H9 (cell line): ENCODE data around the gene TMEM108. TPM values are rescaled to one million over a fixed set of nuclear protein-coding genes. Genes with fewer than 3 reads are reported as not detected.

Experiments used
- DNase-seq: peaks from one replicate; pipeline ENCODE4 v3.0.0-alpha.2; 2017
- H2AFZ ChIP-seq: one replicate; pipeline ENCODE4 v1.6.1; 2013; ENCODE audit warnings: mild to moderate bottlenecking, low read length, control low read depth, moderate library complexity
- H2AK5ac ChIP-seq: 2 replicates; pipeline ENCODE4 v1.6.1; 2013; ENCODE audit warnings: low read length, control low read depth, mixed read lengths; ENCODE audit not compliant: insufficient read length
- H2BK120ac ChIP-seq: one replicate; pipeline ENCODE4 v1.6.1; 2013; ENCODE audit warnings: low read depth, mild to moderate bottlenecking, low read length, control low read depth, inconsistent platforms; ENCODE audit not compliant: poor library complexity, severe bottlenecking
- H2BK12ac ChIP-seq: 2 replicates; pipeline ENCODE4 v1.6.1; 2013; ENCODE audit warnings: low read length, control low read depth, mixed read lengths, low read depth; ENCODE audit not compliant: insufficient read length
- H2BK15ac ChIP-seq: 2 replicates; pipeline ENCODE4 v1.6.1; 2013; ENCODE audit warnings: low read depth, low read length, control low read depth
- H2BK20ac ChIP-seq: one replicate; pipeline ENCODE4 v1.6.1; 2013; ENCODE audit warnings: low read depth, mild to moderate bottlenecking, low read length, control low read depth, inconsistent platforms; ENCODE audit not compliant: poor library complexity, severe bottlenecking
- H2BK5ac ChIP-seq: 2 replicates; pipeline ENCODE4 v1.6.1; 2013; ENCODE audit warnings: low read length, control low read depth, mixed read lengths; ENCODE audit not compliant: insufficient read length
- H3K14ac ChIP-seq: 2 replicates; pipeline ENCODE4 v1.6.1; 2013; ENCODE audit warnings: low read length, control low read depth; ENCODE audit not compliant: insufficient read depth
- H3K18ac ChIP-seq: 2 replicates; pipeline ENCODE4 v1.6.1; 2013; ENCODE audit warnings: low read depth, mild to moderate bottlenecking, mixed read lengths, low read length, control low read depth; ENCODE audit not compliant: insufficient read length
- H3K23ac ChIP-seq: 2 replicates; pipeline ENCODE4 v1.6.1; 2013; ENCODE audit warnings: low read length, control low read depth, mixed read lengths, low read depth; ENCODE audit not compliant: insufficient read length
- H3K23me2 ChIP-seq: 2 replicates; pipeline ENCODE4 v1.6.1; 2013; ENCODE audit warnings: low read depth, mild to moderate bottlenecking, mixed read lengths, low read length, control low read depth; ENCODE audit not compliant: insufficient read length, poor library complexity, severe bottlenecking
- H3K27ac ChIP-seq: 2 replicates; pipeline ENCODE4 v1.5.1; 2013; ENCODE audit warnings: low read length, control low read depth, mixed read lengths, low read depth; ENCODE audit not compliant: insufficient read length
- H3K27me3 ChIP-seq: 2 replicates; pipeline ENCODE4 v1.6.1; 2013; ENCODE audit warnings: low read length, control low read depth, inconsistent platforms; ENCODE audit not compliant: insufficient read depth
- H3K4ac ChIP-seq: 2 replicates; pipeline ENCODE4 v1.6.1; 2013; ENCODE audit warnings: low read depth, mild to moderate bottlenecking, control low read depth, inconsistent platforms, low read length, moderate library complexity
- H3K4me1 ChIP-seq: 2 replicates; pipeline ENCODE4 v1.6.1; 2013; ENCODE audit warnings: low read length, control low read depth, inconsistent platforms; ENCODE audit not compliant: insufficient read depth
- H3K4me2 ChIP-seq: 2 replicates; pipeline ENCODE4 v1.6.1; 2013; ENCODE audit warnings: low read length, control low read depth, mixed read lengths; ENCODE audit not compliant: insufficient read length, insufficient read depth
- H3K56ac ChIP-seq: 2 replicates; pipeline ENCODE4 v1.6.1; 2013; ENCODE audit warnings: low read depth, mild to moderate bottlenecking, mixed read lengths, low read length, control low read depth; ENCODE audit not compliant: insufficient read length
- H3K79me1 ChIP-seq: 2 replicates; pipeline ENCODE4 v1.6.1; 2013; ENCODE audit warnings: low read depth, mild to moderate bottlenecking, moderate library complexity, low read length, control low read depth, inconsistent platforms; ENCODE audit not compliant: insufficient read depth, poor library complexity, severe bottlenecking
- H3K79me2 ChIP-seq: 2 replicates; pipeline ENCODE4 v1.6.1; 2013; ENCODE audit warnings: low read length, control low read depth, inconsistent platforms; ENCODE audit not compliant: insufficient read depth
- H3K9ac ChIP-seq: 2 replicates; pipeline ENCODE4 v1.6.1; 2013; ENCODE audit warnings: low read length, control low read depth, mixed read lengths; ENCODE audit not compliant: insufficient read length; ENCODE audit errors: extremely low read depth
- H3K9me3 ChIP-seq: one replicate; pipeline ENCODE4 v1.6.1; 2013; ENCODE audit warnings: low read depth, low read length, inconsistent platforms; ENCODE audit not compliant: control insufficient read depth
- H3T11ph ChIP-seq: one replicate; pipeline ENCODE4 v1.6.1; 2013; ENCODE audit warnings: mild to moderate bottlenecking, low read length, control low read depth, inconsistent platforms
- H4K20me1 ChIP-seq: one replicate; pipeline ENCODE4 v1.6.1; 2013; ENCODE audit not compliant: control insufficient read depth, insufficient read length, insufficient read depth
- H4K5ac ChIP-seq: 2 replicates; pipeline ENCODE4 v1.6.1; 2013; ENCODE audit warnings: low read depth, mild to moderate bottlenecking, mixed read lengths, low read length, control low read depth; ENCODE audit not compliant: insufficient read length
- H4K8ac ChIP-seq: replicated peaks from 2 replicates; pipeline ENCODE4 v1.6.1; 2013; ENCODE audit warnings: low read length, control low read depth, mixed read lengths, low read depth; ENCODE audit not compliant: insufficient read length
- H4K91ac ChIP-seq: 2 replicates; pipeline ENCODE4 v1.6.1; 2013; ENCODE audit warnings: low read depth, mild to moderate bottlenecking, moderate library complexity, mixed read lengths, low read length, control low read depth; ENCODE audit not compliant: insufficient read length
- H3K27ac Mint-ChIP-seq, 3 experiments: 2 replicates in 2 of 3; 3 replicates in 1 of 3; pipeline ENCODE4 v1.8.0; 2020 to 2021; ENCODE audit warnings: mixed read lengths in 3 of 3, mild to moderate bottlenecking in 1 of 3, moderate library complexity in 1 of 3
- H3K27me3 Mint-ChIP-seq: 2 replicates; pipeline ENCODE4 v1.8.0; 2021; ENCODE audit warnings: low read depth, mild to moderate bottlenecking, moderate library complexity, mixed read lengths
- H3K36me3 Mint-ChIP-seq, 3 experiments: 2 replicates in 2 of 3; 3 replicates in 1 of 3; pipeline ENCODE4 v1.8.0; 2020 to 2021; ENCODE audit warnings: low read depth in 3 of 3, mixed read lengths in 3 of 3; ENCODE audit not compliant: insufficient read depth in 1 of 3
- H3K4me1 Mint-ChIP-seq, 2 experiments: 2 replicates each; pipeline ENCODE4 v1.8.0; 2020; ENCODE audit warnings: mixed read lengths in 2 of 2
- H3K4me3 Mint-ChIP-seq, 2 experiments: 2 replicates in 1 of 2; 3 replicates in 1 of 2; pipeline ENCODE4 v1.8.0; 2020 to 2021; ENCODE audit warnings: mild to moderate bottlenecking in 2 of 2, mixed read lengths in 2 of 2, moderate library complexity in 1 of 2
- H3K9me3 Mint-ChIP-seq, 2 experiments: 2 replicates in 1 of 2; 3 replicates in 1 of 2; pipeline ENCODE4 v1.8.0; 2020; ENCODE audit warnings: mild to moderate bottlenecking in 2 of 2, mixed read lengths in 2 of 2, moderate library complexity in 1 of 2
- CTCF ChIP-seq: fragments of 200-600 bp; sonication (generic); conservative IDR thresholded peaks from 3 replicates; pipeline ENCODE4 v1.8.0; 2021; ENCODE audit warnings: antibody characterized with exemption, mild to moderate bottlenecking
- WGBS: extraction: QIAGEN DNeasy Blood & Tissue Kit; methylation state at CpG from one replicate; pipeline ENCODE4 v1.1.7; 2013; ENCODE audit warnings: missing lambda C conversion rate, low lambda C conversion rate, mixed read lengths; ENCODE audit not compliant: insufficient read length; ENCODE audit errors: extremely low coverage; 5-methylcytosine and 5-hydroxymethylcytosine counted together
- total RNA-seq: library from RNA; stranded (reverse); gene quantifications from 2 replicates; pipeline ENCODE4 v1.2.1, GENCODE V29; 2021

TMEM108 gene
- total RNA-seq, 1 experiment from 2014 or later = 5.0 TPM

- Histone ChIP-seq H4K91ac (no peak overlapping the region), H3K79me1 (no peaks in the 10 kb centered on the region), H2BK20ac (no peak overlapping the region), H3K4me2 (no peak overlapping the region), H4K5ac (no peak overlapping the region), H3K23me2 (no peaks in the 10 kb centered on the region), H3K79me2 (no peaks in the 10 kb centered on the region; the same call in 1 of the 2 replicates), H4K8ac (no peak overlapping the region), H2BK120ac (no peak overlapping the region), H3K4me1 (no peaks in the 10 kb centered on the region), H3K4ac (no peak overlapping the region), H4K20me1 (no peaks in the 10 kb centered on the region), H3K56ac (no peak overlapping the region), H2BK15ac (no peak overlapping the region), H3K27me3 (no peaks in the 10 kb centered on the region), H3K23ac (no peak overlapping the region), H3K27ac (no peak overlapping the region), H3K18ac (no peak overlapping the region), H3K9ac (no peak overlapping the region), H3T11ph (no peak overlapping the region), H3K9me3 (no peaks in the 10 kb centered on the region), H2AK5ac (no peak overlapping the region), H2BK5ac (no peak overlapping the region), H2AFZ (no peak overlapping the region), H3K14ac (no peak overlapping the region), H2BK12ac (no peak overlapping the region)
- Mint-ChIP-seq H3K4me1 (no peaks in the 10 kb centered on the region), H3K27ac (no peak overlapping the region), H3K36me3 (peaks cover 0 to 5% (median 4%) of the 10 kb centered on the region in 3 experiments; a peak in 3 of 7 replicates), H3K27me3 (no peaks in the 10 kb centered on the region), H3K4me3 (no peak overlapping the region), H3K9me3 (no peaks in the 10 kb centered on the region)
- no peak for TF ChIP-seq CTCF
- no CpG with 5 or more reads among the region's 7 CpGs for WGBS
- DNase-seq = no peak
These were observed 42.8 kb downstream of the TMEM108 start for GRCh38 chr3:133081016-133081415.
